Activated CD4-positive, CD25-positive, alpha-beta regulatory T cell (primary cell): ENCODE results near the gene LHX8.
"Not testable (repeated sequence)": the region's sequence is repeated elsewhere in the genome, so short reads cannot be mapped to it uniquely, and the experiment has no call there.

Experiments used
- DNase-seq, 4 experiments: peaks; one replicate each; lab custom pipeline; 2025; lab: John Stamatoyannopoulos, UW

Gene LHX8

DNA sequence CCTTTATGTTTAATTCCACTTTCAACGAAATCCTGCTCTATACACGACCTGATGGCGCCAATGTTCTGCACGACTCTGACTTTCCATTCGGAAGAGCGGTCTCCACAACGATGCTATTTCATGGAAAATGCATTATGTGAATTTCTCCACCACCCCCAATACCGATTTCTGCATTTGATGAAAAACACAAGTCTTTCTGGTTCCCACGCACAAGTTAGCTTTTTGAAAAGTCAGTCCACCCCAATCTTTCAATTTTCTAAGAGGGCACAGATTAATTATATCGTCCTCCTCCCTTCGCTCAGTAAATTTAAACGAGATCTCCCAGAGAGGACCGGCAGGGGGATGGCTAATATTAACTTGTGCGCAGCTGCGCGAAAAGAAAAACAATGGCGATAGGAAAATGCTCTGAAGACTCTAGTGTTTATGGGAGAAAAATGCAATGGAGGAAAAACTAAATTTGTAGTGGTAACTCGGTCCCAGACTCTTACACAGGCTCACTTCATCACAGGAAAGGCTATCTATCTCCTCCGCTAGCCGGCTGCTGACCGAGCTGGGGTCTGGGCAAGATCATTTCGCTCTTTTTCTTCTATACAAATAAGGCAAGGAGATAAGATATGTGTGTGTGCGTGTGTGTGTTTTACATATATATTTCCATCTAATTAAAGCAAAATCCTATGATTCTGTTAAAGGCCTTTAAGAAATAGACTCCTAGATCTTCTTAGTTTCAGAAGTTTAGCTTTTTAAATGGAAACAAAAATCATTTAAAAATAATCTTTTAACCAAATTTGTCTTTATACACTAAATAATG is 1.2 kb upstream of the LHX8 start:
- DNase-seq: no peak

DNA sequence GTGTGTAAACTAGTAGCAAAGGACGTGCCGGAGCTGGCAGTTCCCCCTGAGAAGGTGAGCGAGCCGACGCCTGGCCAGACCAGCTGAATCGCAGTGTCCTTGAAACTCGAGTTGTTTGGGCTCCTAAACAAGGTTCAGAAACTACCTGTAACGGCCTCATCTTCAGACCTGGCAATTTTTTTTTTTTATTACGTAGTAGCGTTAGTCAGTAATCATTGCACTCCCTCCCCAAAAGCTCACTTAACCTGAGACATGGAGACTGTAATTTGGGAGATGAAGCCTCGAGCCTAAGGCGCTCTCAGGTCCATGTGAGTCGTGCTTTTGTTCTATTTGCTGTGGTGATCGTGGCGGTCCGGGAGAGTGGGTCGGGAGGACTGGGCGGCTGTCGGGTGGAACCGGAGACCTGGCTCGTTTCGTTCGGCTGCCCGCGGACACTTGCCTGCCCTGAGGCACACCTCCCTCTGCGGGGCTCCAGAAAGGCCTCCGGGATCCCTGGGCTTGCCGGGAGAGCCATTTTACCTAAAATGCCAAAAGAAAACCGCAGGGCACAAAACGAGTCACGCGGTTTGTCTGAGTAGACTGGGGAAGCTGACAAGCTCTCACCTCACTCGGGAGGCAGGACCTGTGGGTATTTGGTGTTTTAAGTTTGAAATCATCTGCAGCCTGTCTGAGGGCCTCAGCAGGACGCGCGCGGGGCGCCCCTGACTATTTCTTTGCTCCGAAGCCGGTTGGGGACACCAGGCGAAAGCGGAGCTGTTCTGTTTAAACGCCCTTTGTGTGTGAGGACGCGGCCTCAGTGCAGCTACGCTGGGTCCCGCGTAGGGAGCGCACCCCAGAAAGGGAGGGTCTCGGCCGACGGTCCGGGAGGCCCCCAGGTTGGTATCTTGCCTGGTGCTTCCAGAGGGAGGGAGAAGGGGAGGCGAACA is 722 bp downstream of the LHX8 start:
- DNase-seq: no peak

DNA sequence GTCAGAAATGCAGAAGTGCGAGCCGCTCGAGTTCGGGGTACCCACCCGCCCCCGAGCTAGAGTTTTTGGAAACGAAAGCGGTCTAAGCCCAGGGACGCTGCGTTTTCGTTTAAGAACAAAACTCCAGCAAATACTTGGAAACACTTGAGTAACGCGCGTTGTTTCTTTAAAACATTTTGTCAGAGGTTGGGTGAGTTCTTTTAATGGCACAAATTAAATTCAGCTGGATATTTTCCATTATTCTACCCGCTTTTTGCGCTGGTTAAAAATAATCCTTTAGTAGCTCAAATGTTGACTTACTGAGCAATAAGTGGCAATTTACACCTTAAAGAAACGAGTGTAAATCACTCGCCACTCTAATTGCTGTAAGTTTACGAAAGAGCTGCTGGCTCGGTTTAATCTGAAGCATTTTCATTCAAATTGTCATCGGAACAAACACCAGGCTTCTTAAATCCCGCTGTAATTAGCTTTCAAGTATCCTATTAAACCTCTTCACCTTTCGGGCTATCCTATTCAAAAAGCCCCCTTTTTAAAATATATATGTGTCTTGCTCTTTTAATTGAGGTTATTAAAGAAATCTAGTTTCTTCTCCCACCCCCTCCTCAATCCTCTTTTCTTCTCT is 1.5 kb downstream of the LHX8 start:
- no peak for DNase-seq

DNA sequence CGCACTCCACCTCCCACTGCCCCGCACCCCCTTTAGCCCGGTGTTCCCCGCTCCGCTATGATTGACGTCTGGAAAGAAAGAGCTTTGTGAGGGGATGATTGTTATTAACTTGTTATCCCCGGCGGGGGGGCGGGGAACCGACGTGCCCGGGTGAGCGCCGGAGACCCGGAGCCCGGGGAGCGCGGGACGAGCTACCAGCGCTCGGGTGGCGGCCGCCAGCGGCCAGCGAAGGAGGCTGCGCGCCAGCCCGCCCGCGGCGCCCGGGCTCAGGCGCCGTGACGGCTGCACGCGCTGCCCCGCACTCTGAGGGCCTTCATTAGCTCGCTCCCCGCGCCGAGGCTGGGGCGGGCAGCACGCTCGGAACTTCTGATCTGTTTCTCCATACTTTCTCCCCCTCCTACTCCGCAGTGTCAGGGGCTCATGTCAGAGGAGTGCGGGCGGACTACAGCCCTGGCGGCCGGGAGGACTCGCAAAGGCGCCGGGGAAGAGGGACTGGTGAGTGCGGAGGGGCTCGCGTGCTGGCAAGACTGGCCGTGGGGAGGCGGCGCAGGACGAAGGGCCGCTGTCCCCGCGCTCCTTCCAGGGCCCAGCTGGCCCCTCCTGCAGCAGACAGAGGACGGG is 2.1 kb downstream of the LHX8 start:
- no peak for DNase-seq

DNA sequence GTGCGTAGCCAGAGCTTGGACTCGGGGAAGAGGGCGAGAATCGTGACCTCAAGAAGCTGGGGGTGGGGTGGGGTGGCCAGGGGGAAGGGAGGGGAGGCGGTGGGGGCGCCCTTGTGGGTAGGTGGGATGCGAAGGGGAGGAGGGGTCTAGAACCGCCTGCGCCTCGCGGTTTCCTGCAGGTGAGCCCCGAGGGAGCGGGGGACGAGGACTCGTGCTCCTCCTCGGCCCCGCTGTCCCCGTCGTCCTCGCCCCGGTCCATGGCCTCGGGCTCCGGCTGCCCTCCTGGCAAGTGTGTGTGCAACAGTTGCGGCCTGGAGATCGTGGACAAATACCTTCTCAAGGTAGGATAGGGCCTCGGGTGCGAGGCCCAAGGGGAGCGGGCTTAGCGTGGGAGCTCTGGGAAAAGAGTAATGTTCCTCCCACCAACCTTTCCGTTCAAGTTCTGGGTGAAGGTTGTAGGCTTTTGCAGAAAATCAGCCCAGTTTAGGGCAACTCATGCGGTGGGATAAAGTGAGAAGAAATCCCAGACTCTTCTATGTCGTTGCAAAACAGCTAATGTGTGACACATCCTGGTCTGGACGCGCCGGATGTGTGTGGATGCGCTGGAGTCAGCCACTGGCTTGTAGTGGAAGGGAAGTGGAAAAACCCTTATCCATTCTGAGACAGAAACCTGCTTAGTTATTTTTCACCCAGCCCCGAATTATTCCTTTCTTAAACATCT is 2.9 kb downstream of the LHX8 start:
- no peak for DNase-seq

DNA sequence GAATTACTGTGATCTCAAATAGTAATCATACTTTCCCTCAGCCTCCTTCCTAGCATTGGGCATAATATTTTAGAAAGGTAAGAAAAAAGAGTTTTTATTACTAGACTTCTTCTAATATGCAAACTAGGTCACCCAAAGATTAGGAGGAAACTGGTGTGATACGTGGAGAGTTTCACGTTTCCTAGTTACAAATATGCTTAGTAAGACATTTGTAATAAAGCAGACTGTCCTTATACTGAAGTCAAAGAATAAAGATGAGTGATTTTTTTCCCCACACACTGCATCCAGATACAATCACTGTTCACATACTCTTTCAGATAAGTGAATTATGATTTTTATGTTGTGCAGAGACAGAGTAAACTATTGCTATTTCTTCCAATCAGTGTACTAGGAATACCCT is 17.9 kb downstream of the LHX8 start:
- DNase-seq: no peak

DNA sequence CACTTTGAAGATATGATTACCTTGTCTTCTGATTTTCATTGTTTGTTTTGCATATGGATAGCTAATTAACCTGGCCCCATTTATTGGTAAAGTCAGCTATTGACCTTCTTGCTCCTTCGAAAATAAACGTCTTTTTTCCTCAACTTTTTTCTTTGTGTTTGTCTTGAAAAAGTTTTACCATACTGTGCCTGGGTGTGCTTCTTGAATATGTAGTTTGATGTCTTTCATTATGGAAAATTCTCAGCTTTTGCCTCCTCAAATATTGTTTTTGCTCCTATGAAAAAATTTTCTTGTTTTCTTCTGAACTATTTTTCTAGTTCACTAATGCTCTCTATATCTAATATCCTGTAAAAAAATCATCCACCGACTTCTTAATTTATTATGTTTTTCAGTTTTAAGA is 25.0 kb downstream of the LHX8 start:
- no peak for DNase-seq

DNA sequence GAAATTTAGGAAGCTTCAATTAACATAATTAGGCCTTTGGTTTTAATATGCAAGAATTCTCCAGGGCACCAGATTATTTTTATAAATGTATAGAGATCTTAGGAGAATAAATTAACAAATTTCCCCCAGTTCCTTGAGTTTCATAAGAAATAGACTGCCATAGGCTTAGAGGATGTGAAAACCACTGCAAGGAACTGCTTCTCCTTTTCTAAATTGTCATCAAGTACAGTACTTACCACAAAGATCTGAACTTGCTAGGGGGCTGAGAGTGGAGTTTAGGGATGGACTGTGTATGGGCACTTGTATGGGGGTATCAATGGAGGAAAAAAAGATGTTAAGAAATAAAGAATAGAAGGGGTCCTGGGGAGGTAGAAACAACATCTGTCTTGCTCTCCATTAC is 31.1 kb downstream of the LHX8 start:
- no peak for DNase-seq

DNA sequence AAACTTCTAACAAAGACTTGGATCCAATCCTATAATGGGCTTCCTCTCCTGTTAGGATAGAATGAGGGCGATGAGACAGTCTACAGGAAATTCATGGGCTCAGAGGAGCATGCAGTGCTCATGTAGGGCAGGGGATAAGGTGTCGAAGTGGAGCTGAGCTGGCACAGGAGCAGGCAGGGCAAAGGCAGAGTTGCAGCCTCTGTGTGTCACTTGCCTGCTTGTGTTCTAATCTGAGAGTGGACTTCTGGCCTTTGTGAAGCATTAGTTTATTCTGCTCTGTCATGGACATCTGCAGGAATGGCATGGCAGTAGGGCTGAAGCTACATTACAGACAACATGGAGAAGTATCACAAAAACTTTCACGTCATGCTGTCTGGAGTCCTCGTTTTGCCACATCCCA is 32.6 kb downstream of the LHX8 start:
- DNase-seq: no peak

DNA sequence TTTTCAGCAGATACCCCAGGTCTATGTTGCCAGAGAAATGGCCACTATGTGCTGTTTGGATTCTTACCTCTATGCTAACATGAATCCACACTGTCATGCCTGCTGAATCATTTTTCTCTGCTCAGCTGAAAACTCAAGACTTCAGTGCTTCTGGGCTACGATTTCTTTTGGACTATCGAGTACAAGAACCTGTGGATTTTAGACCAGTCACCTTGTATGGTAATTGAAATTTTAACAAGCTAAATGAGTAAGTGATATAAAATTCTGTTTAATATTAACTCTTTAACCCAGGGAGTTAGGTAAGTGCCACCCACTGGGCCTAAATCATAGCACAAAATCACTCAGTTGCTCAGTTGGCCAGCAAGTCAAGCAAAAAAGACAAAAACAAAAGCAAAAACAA is 35.8 kb downstream of the LHX8 start:
- no peak for DNase-seq

DNA sequence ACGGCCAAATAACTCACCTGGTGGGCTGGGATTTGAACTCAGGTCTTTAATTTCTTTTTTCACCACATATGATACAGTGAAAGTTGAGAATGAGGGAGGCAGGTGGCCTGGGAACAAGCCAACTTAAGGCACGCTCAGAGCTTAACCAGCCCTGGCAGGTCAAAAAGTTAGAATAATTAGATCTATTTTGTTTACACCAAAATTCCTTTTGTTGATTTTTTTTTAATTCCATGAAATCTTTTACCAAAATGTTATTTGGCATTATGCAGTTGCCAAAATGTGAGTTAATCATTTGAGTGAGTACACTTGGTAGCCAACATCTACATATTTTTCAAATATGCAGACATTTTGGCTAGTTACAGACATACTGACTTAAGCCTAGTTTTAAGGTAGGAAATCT is 36.8 kb downstream of the LHX8 start:
- DNase-seq: no peak

DNA sequence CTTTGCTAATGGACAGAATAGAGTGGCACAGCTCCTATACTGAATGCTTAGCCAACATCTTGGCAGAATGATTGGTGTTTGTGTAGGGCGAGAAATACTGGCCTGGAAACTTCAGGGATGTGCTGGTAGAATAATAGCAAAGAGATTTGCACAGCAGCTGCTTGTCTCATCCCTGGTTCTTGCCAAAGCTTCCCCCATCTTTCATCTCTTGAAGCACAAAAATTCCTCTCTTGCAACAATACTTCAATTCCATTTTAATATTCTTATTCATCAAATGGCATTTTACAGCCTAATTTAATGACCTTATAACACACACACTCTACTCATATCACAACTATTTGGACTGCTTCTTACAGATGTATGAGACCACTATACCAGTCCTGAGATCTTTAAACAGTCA is 37.7 kb downstream of the LHX8 start:
- no peak for DNase-seq

DNA sequence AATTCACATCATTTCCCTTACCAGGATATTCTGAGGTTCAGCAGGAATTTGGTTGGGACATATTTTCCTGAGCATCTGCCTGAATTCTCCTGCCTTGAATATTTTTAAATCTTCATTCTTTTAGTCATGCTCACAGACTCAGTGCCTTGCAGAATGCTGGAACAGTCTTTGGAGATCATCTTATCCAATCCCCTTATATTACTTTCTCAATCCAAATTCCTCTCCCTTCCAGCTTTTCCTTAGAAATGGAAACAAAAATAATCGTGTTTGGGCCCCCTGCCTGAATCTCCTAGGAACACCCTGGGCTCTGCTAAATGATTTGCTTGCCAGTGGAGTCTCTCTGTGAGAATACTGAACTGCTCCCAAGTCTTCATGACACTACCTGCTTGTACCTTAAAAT is 38.4 kb downstream of the LHX8 start:
- no peak for DNase-seq

DNA sequence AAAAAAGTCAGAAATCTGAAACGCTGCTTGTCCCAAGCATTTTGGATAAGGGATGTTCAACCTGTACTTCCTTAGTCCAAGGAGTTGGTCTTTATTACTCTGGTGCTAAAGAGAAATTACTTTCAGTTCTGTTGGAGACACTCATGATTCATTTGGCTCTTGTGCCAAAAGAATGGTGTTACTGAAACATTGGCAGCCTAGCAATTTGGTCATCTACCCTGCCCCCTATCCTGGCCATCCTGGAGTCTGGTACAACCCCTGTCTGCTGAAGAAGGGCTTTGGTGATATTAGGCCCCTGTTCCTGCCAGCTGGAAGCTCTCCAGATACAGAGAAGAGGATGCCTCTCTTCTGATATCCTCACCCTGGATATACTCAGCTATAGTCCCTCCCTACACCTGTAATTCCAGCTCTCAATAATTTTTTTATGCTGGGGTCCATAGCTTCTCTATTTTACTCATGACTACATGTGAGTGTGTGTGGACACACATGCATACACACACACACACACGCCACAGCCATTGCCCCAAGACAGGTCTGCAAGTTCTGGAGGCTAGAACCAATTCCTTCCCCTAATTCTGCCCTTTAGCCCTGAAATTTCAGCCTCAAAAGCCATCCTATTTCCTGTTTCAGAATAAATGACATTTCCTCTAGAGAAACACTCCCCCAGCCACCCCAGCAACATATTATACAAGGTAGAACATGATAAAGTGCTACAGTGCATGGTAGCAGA is 40.0 kb downstream of the LHX8 start:
- DNase-seq: no peak

DNA sequence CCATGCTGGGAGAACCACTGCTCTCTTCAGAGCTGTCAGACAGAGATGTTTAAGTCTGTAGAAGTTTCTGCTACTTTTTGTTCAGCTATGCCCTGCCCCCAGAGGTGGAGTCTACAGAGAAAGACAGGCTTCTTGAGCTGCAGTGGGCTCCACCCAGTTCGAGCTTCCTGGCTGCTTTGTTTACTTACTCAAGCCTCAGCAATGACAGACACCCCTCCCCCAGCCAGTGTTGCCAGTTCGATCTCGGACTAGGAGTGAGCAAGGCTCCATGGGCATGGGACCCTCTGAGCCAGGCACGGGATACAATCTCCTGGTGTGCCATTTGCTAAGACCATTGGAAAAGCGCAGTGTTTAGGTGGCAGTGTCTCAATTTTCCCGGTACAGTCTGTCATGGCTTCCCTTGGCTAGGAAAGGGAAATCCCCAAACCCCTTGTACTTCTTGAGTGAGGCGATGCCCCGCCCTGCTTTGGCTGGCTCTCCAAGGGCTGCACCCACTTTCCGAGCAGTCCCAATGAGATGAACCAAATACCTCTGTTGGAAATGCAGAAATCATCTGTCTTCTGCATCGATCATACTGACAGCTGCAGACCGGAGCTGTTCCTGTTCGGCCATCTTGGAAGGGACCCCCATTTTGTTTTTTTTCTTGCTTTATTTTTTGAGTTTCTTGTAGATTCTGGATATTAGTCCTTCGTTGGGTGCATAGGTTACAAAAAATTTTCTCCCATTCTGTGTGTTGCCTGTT is 47.2 kb downstream of the LHX8 start:
- DNase-seq: not testable (repeated sequence)

DNA sequence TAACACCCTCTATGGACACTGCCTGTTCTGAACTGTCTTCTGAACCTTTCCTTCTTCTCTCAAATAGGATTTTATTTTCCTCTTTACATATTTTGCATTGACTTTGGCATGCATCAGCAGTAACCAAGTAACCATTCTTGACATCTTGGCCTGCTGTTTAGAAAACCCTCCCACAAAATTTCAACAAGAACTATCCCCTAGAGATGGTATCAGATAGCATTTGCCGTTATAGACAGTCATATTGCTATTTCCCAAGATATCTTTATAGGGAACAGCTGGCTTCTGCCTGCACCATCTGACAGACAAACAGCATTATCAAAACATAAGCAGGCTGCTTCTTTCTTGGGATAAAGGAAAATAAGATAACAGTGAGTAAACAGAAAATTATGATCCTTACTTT is 54.7 kb downstream of the LHX8 start:
- no peak for DNase-seq

DNA sequence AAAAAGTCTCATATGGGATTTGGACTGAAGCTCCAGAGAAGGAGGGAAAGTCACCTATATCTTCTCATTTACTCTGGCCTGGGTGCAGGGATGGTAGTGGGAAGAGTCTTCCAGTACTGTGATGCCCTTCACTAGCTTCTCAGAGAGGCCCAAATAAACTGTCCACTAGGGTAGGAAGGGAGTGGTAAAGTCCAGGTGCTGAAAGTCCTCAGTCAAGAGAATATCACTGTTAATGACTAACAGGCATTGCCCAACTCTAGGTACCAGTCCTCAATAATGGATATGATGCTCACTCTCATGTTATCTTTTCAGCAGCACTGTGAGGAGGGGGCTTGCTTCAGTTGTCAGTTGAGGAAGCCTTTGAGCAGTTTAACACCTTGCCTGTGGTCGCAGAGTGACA is 64.0 kb downstream of the LHX8 start:
- DNase-seq: no peak

DNA sequence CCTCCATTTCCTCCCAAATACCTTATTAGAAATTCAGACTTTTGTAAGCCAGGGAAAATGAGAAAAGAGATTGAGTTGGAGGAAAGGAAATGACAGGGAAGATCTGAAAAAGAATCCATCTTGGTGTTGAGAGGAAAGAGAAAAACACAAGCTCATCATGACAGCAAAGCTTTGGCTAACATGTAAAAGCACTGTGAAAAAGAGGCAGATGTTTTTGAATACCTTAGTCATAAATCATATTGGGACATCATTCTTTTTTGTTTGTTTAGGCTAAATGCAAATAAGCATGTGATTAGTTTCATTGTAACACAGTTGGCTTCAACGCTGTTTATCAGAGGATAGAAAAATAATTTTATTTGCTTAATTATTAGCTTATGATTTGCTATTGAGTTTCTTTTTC is 64.6 kb downstream of the LHX8 start:
- no peak for DNase-seq

DNA sequence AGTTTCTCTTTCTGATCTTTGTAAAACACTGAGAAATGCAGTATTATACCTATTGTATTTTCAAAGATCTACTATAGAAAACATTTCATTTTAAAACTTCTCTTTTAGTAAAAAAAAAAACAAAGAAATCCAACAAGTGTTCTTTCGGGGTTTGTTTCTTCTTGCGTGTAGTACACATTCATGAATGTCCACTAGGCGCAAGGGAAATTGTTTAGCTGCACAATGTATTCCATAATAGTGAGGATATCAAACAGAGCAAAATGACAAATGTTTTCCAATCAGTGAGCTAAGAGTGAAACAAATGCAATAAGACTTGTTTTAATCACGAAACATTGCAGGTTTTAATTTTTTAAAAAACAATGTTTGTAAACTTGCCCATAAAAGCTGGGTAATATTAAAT is 68.6 kb downstream of the LHX8 start:
- no peak for DNase-seq
